Choroid plexus epithelial cell (primary cell): ENCODE data around the gene CALD1.

Experiments used
- DNase-seq: peaks from one replicate; pipeline ENCODE4 v3.0.0-alpha.2; 2010; ENCODE audit warnings: low read depth
- H3K4me3 ChIP-seq: 2 replicates; pipeline ENCODE4 v1.5.1; 2011; ENCODE audit warnings: low read depth, mild to moderate bottlenecking, control low read depth, low read length, moderate library complexity
- CTCF ChIP-seq: conservative IDR thresholded peaks from 2 replicates; pipeline ENCODE4 v1.5.1; 2011; ENCODE audit warnings: low read depth, mild to moderate bottlenecking, control low read depth, inconsistent platforms, low read length, moderate library complexity

The CALD1 gene

GRCh38 chr7:134737566-134738345 is 41.7 kb upstream of the CALD1 start:
- peak; percentile 80 for DNase-seq
- no peak for TF ChIP-seq CTCF
- H3K4me3 ChIP-seq = no peak overlapping the region

- DNase-seq = no peak
- TF ChIP-seq CTCF = no peak
- no peak overlapping the region for H3K4me3 ChIP-seq
These were observed 40.1 kb upstream of the CALD1 start for GRCh38 chr7:134739362-134739761.

GRCh38 chr7:134740376-134740775 is 39.1 kb upstream of the CALD1 start:
- H3K4me3 ChIP-seq = no peak overlapping the region
- no peak for DNase-seq
- TF ChIP-seq CTCF = no peak

- H3K4me3 ChIP-seq = no peak overlapping the region
- TF ChIP-seq CTCF = no peak
- DNase-seq = peak; percentile 60
These were observed 37.4 kb upstream of the CALD1 start for GRCh38 chr7:134741907-134742635.

- H3K4me3 ChIP-seq = no peak overlapping the region
- DNase-seq = no peak
- no peak for TF ChIP-seq CTCF
These were observed 36.6 kb upstream of the CALD1 start for GRCh38 chr7:134742688-134743350.

- no peak overlapping the region for H3K4me3 ChIP-seq
- no peak for DNase-seq
- TF ChIP-seq CTCF = no peak
These were observed 34.9 kb upstream of the CALD1 start for GRCh38 chr7:134744569-134744968.
